ENCODE measurements around the gene BCAT1.

DNA sequence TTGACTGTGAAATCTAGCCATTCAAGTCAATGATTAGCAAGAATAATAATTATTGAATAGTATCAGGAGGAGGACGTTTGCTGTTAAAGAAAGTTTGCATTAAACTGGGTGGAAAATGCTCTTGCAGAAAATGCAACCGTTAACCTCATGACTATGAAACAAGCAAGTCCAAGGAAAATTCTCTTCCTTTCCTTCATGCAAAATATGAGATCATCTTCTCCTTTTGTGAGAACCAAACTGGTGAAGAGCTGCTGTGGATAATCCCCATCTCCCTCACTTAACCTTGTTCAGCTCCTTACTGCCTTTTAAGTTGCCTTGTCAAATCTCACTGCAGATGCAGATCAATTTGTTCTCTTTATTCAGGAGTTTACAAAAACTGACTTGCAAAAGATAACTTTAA lies 142.5 kb downstream of the BCAT1 start:
- TF ChIP-seq POLR2A (IDR thresholded peaks at IDR 0.05; ENCODE audit: low read depth, low read length) (no peak), TAF1 (IDR thresholded peaks at IDR 0.05; ENCODE audit: borderline replicate concordance, low read depth, low read length) (no peak)
